B cell (primary cell): ENCODE results near the gene CTDP1. TPM values are rescaled to one million over a fixed set of nuclear protein-coding genes. Genes with fewer than 3 reads are reported as not detected.

ENCODE experiments used
- ATAC-seq: fragments of 200-7000 bp; cut with Tn5 transposase; one replicate; pipeline ENCODE4 v1.10.0; 2021; ENCODE audit warnings: low read depth, mild to moderate bottlenecking, moderate number of reproducible peaks, moderate library complexity
- CTCF ChIA-PET: fragments of 350-600 bp; sonication (Branson Sonifier 250); formaldehyde crosslinking; loops from one replicate; lab custom pipeline; 2021; ENCODE audit warnings: antibody characterized with exemption, inconsistent platforms; lab: Charles Lee
- POLR2A ChIA-PET: fragments of 350-600 bp; sonication (Branson Sonifier 250); formaldehyde crosslinking; loops from one replicate; lab custom pipeline; 2021; ENCODE audit warnings: antibody characterized with exemption; lab: Charles Lee
- DNase-seq: peaks from one replicate; pipeline ENCODE4 v3.0.0; 2013
- H2AFZ ChIP-seq: 2 replicates; pipeline ENCODE4 v1.6.1; 2012; ENCODE audit warnings: mild to moderate bottlenecking, low read depth, low read length; ENCODE audit not compliant: insufficient read depth, poor library complexity, severe bottlenecking
- H3K27ac ChIP-seq, 2 donors: 1 replicate in 1 of 2; 2 replicates in 1 of 2; pipeline ENCODE4 v1.5.1; 2012 to 2013; ENCODE audit warnings: low read length in 2 of 2, mild to moderate bottlenecking in 2 of 2, moderate library complexity in 1 of 2
- H3K27me3 ChIP-seq, 4 experiments: fragments of 200-600 bp in 1 of 4; sonication (generic) in 1 of 4; replicated peaks in 1 of 4; 1 replicate in 2 of 4; 2 replicates in 2 of 4; pipeline versions ENCODE4 v1.6.1 to v1.7.0; 2013 to 2016; ENCODE audit warnings: low read length in 3 of 4, mild to moderate bottlenecking in 2 of 4, mixed read lengths in 1 of 4, moderate library complexity in 1 of 4; ENCODE audit not compliant: insufficient read depth in 4 of 4, control insufficient read depth in 3 of 4; ENCODE audit errors: control extremely low read depth in 1 of 4
- H3K36me3 ChIP-seq, 2 experiments: replicated peaks in 1 of 2; 1 replicate in 1 of 2; 2 replicates in 1 of 2; pipeline versions ENCODE4 v1.6.1 to v1.7.1; 2013; ENCODE audit warnings: low read length in 1 of 2; ENCODE audit not compliant: insufficient read depth in 2 of 2, control insufficient read depth in 1 of 2; ENCODE audit errors: control extremely low read depth in 1 of 2, extremely low read depth in 1 of 2
- H3K4me1 ChIP-seq, 2 donors: fragments of 200-600 bp in 1 of 2; sonication (generic) in 1 of 2; 1 replicate in 1 of 2; 2 replicates in 1 of 2; pipeline versions ENCODE4 v1.5.1 to v1.6.1; 2013 to 2017; ENCODE audit warnings: low read length in 2 of 2; ENCODE audit not compliant: control insufficient read depth in 2 of 2, insufficient read depth in 2 of 2
- H3K4me2 ChIP-seq: replicated peaks from 2 replicates; pipeline ENCODE3; 2012; ENCODE audit warnings: mild to moderate bottlenecking, low read depth, low read length; ENCODE audit not compliant: poor library complexity, severe bottlenecking
- H3K4me3 ChIP-seq, 5 experiments: fragments of 200-600 bp in 1 of 5; sonication (generic) in 1 of 5; 1 replicate in 3 of 5; 2 replicates in 2 of 5; pipeline versions ENCODE4 v1.5.1 to v1.7.0; 2011 to 2016; ENCODE audit warnings: low read length in 4 of 5, mild to moderate bottlenecking in 4 of 5, low read depth in 2 of 5, control low read depth in 1 of 5, moderate library complexity in 1 of 5; ENCODE audit not compliant: insufficient read depth in 1 of 5; ENCODE audit errors: control extremely low read depth in 1 of 5, extremely low read depth in 1 of 5
- H3K79me2 ChIP-seq: fragments of 200-600 bp; sonication (generic); one replicate; pipeline ENCODE4 v1.6.0; 2016; ENCODE audit warnings: low read length; ENCODE audit not compliant: control insufficient read depth, insufficient read depth
- H3K9ac ChIP-seq: fragments of 200-600 bp; sonication (generic); 2 replicates; pipeline ENCODE4 v1.6.1; 2017; ENCODE audit warnings: mild to moderate bottlenecking, low read length, moderate library complexity
- H3K9me3 ChIP-seq, 3 donors: one replicate each; pipeline versions ENCODE4 v1.6.1 to v1.7.1; 2013; ENCODE audit warnings: low read length in 2 of 3; ENCODE audit not compliant: control insufficient read depth in 2 of 3, insufficient read depth in 1 of 3; ENCODE audit errors: control extremely low read depth in 1 of 3
- H4K20me1 ChIP-seq: 2 replicates; pipeline ENCODE4 v1.6.0; 2012; ENCODE audit warnings: mild to moderate bottlenecking, low read length; ENCODE audit not compliant: insufficient read depth, control insufficient read depth, poor library complexity, severe bottlenecking
- H3K27ac Mint-ChIP-seq: one replicate; pipeline ENCODE4 v1.8.0; 2021; ENCODE audit warnings: mixed read lengths
- H3K27me3 Mint-ChIP-seq: one replicate; pipeline ENCODE4 v1.8.0; 2021; ENCODE audit warnings: mixed read lengths
- H3K4me1 Mint-ChIP-seq: one replicate; pipeline ENCODE4 v1.8.0; 2021; ENCODE audit warnings: mixed read lengths
- H3K4me3 Mint-ChIP-seq: one replicate; pipeline ENCODE4 v1.8.0; 2021; ENCODE audit warnings: mixed read lengths
- H3K9me3 Mint-ChIP-seq: one replicate; pipeline ENCODE4 v1.8.0; 2022; ENCODE audit warnings: mixed read lengths; ENCODE audit not compliant: insufficient read depth
- CTCF ChIP-seq: fragments of 200-600 bp; IDR thresholded peaks from one replicate; pipeline ENCODE4 v1.8.0; 2022; ENCODE audit warnings: antibody characterized with exemption, mild to moderate bottlenecking
- EZH2 ChIP-seq: IDR thresholded peaks from 2 replicates; pipeline ENCODE4 v1.6.1; 2012; ENCODE audit warnings: borderline replicate concordance, low read depth, mild to moderate bottlenecking, moderate library complexity, low read length; ENCODE audit not compliant: insufficient read depth, poor library complexity, severe bottlenecking
- WGBS: methylation state at CpG from one replicate; pipeline ENCODE4 v1.1.5; 2013; ENCODE audit warnings: missing lambda C conversion rate; ENCODE audit not compliant: insufficient coverage; 5-methylcytosine and 5-hydroxymethylcytosine counted together
- intact Hi-C: fragments of 100-400 bp; cut with micrococcal nuclease; formaldehyde crosslinking; loops from one replicate; pipeline ENCODE4 v1.10.0; 2022
- polyA plus RNA-seq: library from polyadenylated mRNA; depleted of rRNA; stranded (reverse); fragments of >200 nt; gene quantifications from 2 replicates; pipeline ENCODE4 v1.2.3, GENCODE V29; 2012
- total RNA-seq, 2 donors: library from RNA; stranded (reverse); fragments of 120-200 nt in 1 of 2; gene quantifications; 1 replicate in 1 of 2; 2 replicates in 1 of 2; pipeline versions ENCODE4 v1.2.3 to v1.2.4, GENCODE V29; 2013 to 2022

The CTDP1 gene
- total and polyA plus RNA-seq, 2 donors (not counting 1 experiment from before 2014, with no cell fraction given), result 14.3 to 33.3 TPM

GRCh38 chr18:79634186-79634585, 45.4 kb upstream of the CTDP1 start:
- Histone ChIP-seq H3K4me2 (no peak overlapping the region), H3K4me3 (no peak overlapping the region), H3K79me2 (no peaks in the 10 kb centered on the region), H3K9me3 (peaks cover 0 to 7% (median 0%) of the 10 kb centered on the region in 3 donors), H3K27ac (no peak overlapping the region), H3K36me3 (no peaks in the 10 kb centered on the region), H3K4me1 (peaks cover 0 to 4% of the 10 kb centered on the region in 2 donors), H2AFZ (no peak overlapping the region), H3K9ac (no peak overlapping the region), H4K20me1 (no peaks in the 10 kb centered on the region), H3K27me3 (peaks cover 0 to 3% (median 0%) of the 10 kb centered on the region in 4 experiments)
- Mint-ChIP-seq H3K27me3 (no peaks in the 10 kb centered on the region), H3K9me3 (peaks cover 4% of the 10 kb centered on the region), H3K4me1 (peaks cover 9% of the 10 kb centered on the region), H3K4me3 (no peak overlapping the region), H3K27ac (no peak overlapping the region)
- intact Hi-C loops, result no loop called here
- CTCF ChIA-PET, result interaction anchor here (0.8 to 1.0 kb wide), 2 partner anchors 9 to 253 kb away, joined by 3 to 5 read pairs; no protein-coding TSS in a partner anchor
- no peak for DNase-seq
- WGBS, result 92% methylated on average over 5 of the region's 5 CpGs
- TF ChIP-seq CTCF, result no peak
- TF ChIP-seq EZH2, result no peak
- POLR2A ChIA-PET, result no interaction called here
- ATAC-seq, result no peak

GRCh38 chr18:79634593-79635426, 44.8 kb upstream of the CTDP1 start:
- Mint-ChIP-seq H3K27me3 (no peaks in the 10 kb centered on the region), H3K9me3 (peaks cover 4% of the 10 kb centered on the region), H3K4me3 (no peak overlapping the region), H3K4me1 (peaks cover 9% of the 10 kb centered on the region), H3K27ac (no peak overlapping the region)
- Histone ChIP-seq H3K4me2 (no peak overlapping the region), H3K9ac (no peak overlapping the region), H3K9me3 (peaks cover 0 to 7% (median 0%) of the 10 kb centered on the region in 3 donors), H3K36me3 (no peaks in the 10 kb centered on the region), H3K27ac (no peak overlapping the region), H3K4me3 (no peak overlapping the region), H4K20me1 (no peaks in the 10 kb centered on the region), H3K4me1 (peaks cover 0 to 4% of the 10 kb centered on the region in 2 donors), H3K27me3 (peaks cover 0 to 3% (median 0%) of the 10 kb centered on the region in 4 experiments), H3K79me2 (no peaks in the 10 kb centered on the region), H2AFZ (no peak overlapping the region)
- no peak for TF ChIP-seq CTCF
- no peak for TF ChIP-seq EZH2
- CTCF ChIA-PET, result interaction anchor here (0.8 to 1.0 kb wide), 2 partner anchors 10 to 254 kb away, joined by 3 to 5 read pairs; no protein-coding TSS in a partner anchor
- POLR2A ChIA-PET, result no interaction called here
- WGBS, result 91% methylated on average over 22 of the region's 23 CpGs
- intact Hi-C loops, result no loop called here
- ATAC-seq (no peak), DNase-seq (no peak)
